ENCODE data around the gene PTPRT. TPM values are rescaled to one million over a fixed set of nuclear protein-coding genes. Genes with fewer than 3 reads are reported as not detected.

The PTPRT gene
- total and polyA plus RNA-seq, 4 donors: 0.14 to 2.8 (median 0.40) TPM

DNA sequence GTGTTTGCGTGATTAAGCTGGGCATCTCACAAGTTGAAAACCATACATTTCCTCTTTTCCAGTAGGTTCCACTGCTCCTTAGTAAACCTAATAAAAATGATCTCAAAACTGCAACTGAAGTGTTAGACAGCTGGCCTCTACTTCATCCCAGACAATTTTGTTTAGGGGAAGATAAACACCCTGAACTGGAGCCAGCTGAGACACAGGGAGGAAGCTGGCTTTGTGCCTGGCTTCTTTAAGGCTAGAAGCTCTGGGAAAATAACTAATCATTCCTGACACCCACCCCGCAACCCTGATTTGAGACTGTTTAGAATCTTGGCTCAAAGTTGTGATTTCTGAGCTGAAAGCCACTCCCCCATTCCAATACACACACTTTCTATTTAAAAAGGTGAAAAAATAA lies 11.6 kb downstream of the PTPRT start:
- no peaks in the 10 kb centered on the region for H3K4me1 ChIP-seq (ENCODE audit: control insufficient read depth in 4 of 4, insufficient read depth in 4 of 4, low read length in 3 of 4)
- TF ChIP-seq HNF4G (IDR thresholded peaks at IDR 0.05): no peak
- TF ChIP-seq FOXA1 (IDR thresholded peaks at IDR 0.05): no peak
- no peak for TF ChIP-seq TAF1 (conservative IDR thresholded peaks at IDR 0.05)
- TF ChIP-seq, protein P1, sequence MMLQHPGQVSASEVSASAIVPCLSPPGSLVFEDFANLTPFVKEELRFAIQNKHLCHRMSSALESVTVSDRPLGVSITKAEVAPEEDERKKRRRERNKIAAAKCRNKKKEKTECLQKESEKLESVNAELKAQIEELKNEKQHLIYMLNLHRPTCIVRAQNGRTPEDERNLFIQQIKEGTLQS (IDR thresholded peaks at IDR 0.05): no peak
- peak; percentile 33 for TF ChIP-seq NR2F2 (IDR thresholded peaks at IDR 0.05)
- TF ChIP-seq RAD21 (IDR thresholded peaks at IDR 0.05): peak in 1 of 2 donors; percentile 20
- no peak for TF ChIP-seq HNF4A (conservative IDR thresholded peaks at IDR 0.05)
- TF ChIP-seq, protein P2, sequence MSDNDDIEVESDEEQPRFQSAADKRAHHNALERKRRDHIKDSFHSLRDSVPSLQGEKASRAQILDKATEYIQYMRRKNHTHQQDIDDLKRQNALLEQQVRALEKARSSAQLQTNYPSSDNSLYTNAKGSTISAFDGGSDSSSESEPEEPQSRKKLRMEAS (IDR thresholded peaks at IDR 0.05): no peak
- TF ChIP-seq GABPA (IDR thresholded peaks at IDR 0.05 in 1 of 2, conservative IDR thresholded peaks at IDR 0.05 in 1 of 2): no peak
- TF ChIP-seq, protein P3, sequence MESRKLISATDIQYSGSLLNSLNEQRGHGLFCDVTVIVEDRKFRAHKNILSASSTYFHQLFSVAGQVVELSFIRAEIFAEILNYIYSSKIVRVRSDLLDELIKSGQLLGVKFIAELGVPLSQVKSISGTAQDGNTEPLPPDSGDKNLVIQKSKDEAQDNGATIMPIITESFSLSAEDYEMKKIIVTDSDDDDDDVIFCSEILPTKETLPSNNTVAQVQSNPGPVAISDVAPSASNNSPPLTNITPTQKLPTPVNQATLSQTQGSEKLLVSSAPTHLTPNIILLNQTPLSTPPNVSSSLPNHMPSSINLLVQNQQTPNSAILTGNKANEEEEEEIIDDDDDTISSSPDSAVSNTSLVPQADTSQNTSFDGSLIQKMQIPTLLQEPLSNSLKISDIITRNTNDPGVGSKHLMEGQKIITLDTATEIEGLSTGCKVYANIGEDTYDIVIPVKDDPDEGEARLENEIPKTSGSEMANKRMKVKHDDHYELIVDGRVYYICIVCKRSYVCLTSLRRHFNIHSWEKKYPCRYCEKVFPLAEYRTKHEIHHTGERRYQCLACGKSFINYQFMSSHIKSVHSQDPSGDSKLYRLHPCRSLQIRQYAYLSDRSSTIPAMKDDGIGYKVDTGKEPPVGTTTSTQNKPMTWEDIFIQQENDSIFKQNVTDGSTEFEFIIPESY (IDR thresholded peaks at IDR 0.05): no peak
- no peak for DNase-seq (ENCODE audit: low spot score)
- H3K27me3 ChIP-seq (ENCODE audit: control insufficient read depth in 4 of 4, insufficient read depth in 4 of 4, low read length in 3 of 4): peaks cover 0 to 9% (median 2%) of the 10 kb centered on the region in 4 donors
- H3K9me3 ChIP-seq (ENCODE audit: control insufficient read depth in 4 of 4, low read length in 3 of 4): no peaks in the 10 kb centered on the region
- 29% methylated on average over 2 of the region's 2 CpGs for WGBS
- no peak overlapping the region for H3K9ac ChIP-seq (ENCODE audit: low read depth in 1 of 2, low read length in 2 of 2)
- no peaks in the 10 kb centered on the region for H3K36me3 ChIP-seq (ENCODE audit: control insufficient read depth in 4 of 4, insufficient read depth in 3 of 4, low read depth in 1 of 4, low read length in 3 of 4)
- no peak overlapping the region for H3K27ac ChIP-seq (ENCODE audit: low read depth in 1 of 2, low read length in 2 of 2)
- H3K4me3 ChIP-seq (ENCODE audit: low read depth in 1 of 3, low read length in 3 of 3): no peak overlapping the region

DNA sequence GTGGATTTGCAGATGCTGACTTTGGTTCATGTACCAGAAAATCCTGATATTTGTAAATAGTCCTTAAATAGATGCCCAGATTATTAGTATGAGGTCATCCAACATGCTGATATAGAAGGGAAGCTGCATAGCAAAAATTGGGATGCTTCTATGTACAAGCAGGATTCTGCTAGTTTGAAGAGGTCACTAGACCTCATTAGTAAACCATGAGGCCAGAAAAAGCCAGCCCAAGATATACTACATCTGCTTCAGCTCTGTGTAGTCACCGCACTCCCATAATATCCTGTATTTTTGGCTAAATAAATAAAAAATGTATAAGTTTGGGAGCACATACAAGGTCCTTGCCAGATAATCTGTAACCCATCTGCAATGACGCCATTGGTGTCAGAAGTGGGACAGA lies 13.0 kb downstream of the PTPRT start:
- H3K4me3 ChIP-seq (ENCODE audit: low read depth in 1 of 3, low read length in 3 of 3): no peak overlapping the region

DNA sequence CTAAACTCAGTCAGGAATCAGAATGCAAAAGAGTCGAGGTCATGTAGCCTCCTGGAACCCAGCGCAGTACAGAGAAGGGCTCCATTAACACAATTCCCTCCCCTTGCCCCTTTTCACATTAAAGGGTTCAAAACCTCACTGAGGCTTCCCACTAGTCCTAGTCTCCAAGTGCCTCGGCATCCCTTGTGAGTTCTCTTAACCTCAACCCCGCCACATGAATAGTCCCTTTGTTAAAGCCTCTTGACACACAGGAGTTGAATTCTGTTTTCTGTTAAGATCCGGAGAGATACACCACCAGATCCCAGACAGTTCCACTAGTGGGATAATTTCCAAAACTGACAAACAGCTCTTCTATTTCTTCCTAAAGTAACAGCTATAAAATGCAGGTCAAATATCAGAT lies 17.8 kb downstream of the PTPRT start:
- 84% methylated on average over 5 of the region's 5 CpGs for WGBS
- TF ChIP-seq RAD21 (IDR thresholded peaks at IDR 0.05): no peak
- no peak for TF ChIP-seq FOXA1 (IDR thresholded peaks at IDR 0.05)
- TF ChIP-seq, protein P4, sequence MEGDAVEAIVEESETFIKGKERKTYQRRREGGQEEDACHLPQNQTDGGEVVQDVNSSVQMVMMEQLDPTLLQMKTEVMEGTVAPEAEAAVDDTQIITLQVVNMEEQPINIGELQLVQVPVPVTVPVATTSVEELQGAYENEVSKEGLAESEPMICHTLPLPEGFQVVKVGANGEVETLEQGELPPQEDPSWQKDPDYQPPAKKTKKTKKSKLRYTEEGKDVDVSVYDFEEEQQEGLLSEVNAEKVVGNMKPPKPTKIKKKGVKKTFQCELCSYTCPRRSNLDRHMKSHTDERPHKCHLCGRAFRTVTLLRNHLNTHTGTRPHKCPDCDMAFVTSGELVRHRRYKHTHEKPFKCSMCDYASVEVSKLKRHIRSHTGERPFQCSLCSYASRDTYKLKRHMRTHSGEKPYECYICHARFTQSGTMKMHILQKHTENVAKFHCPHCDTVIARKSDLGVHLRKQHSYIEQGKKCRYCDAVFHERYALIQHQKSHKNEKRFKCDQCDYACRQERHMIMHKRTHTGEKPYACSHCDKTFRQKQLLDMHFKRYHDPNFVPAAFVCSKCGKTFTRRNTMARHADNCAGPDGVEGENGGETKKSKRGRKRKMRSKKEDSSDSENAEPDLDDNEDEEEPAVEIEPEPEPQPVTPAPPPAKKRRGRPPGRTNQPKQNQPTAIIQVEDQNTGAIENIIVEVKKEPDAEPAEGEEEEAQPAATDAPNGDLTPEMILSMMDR (IDR thresholded peaks at IDR 0.05; ENCODE audit: low read depth, low read length, missing input control): no peak
- no peak for TF ChIP-seq NR2F2 (IDR thresholded peaks at IDR 0.05)
- TF ChIP-seq JUND (IDR thresholded peaks at IDR 0.05): no peak
- TF ChIP-seq HNF4A (conservative IDR thresholded peaks at IDR 0.05): no peak
- TF ChIP-seq, protein P2 (IDR thresholded peaks at IDR 0.05): no peak
- no peak for TF ChIP-seq GABPA (IDR thresholded peaks at IDR 0.05 in 1 of 2, conservative IDR thresholded peaks at IDR 0.05 in 1 of 2)
- TF ChIP-seq, protein P3 (IDR thresholded peaks at IDR 0.05): no peak
- TF ChIP-seq, protein P5, sequence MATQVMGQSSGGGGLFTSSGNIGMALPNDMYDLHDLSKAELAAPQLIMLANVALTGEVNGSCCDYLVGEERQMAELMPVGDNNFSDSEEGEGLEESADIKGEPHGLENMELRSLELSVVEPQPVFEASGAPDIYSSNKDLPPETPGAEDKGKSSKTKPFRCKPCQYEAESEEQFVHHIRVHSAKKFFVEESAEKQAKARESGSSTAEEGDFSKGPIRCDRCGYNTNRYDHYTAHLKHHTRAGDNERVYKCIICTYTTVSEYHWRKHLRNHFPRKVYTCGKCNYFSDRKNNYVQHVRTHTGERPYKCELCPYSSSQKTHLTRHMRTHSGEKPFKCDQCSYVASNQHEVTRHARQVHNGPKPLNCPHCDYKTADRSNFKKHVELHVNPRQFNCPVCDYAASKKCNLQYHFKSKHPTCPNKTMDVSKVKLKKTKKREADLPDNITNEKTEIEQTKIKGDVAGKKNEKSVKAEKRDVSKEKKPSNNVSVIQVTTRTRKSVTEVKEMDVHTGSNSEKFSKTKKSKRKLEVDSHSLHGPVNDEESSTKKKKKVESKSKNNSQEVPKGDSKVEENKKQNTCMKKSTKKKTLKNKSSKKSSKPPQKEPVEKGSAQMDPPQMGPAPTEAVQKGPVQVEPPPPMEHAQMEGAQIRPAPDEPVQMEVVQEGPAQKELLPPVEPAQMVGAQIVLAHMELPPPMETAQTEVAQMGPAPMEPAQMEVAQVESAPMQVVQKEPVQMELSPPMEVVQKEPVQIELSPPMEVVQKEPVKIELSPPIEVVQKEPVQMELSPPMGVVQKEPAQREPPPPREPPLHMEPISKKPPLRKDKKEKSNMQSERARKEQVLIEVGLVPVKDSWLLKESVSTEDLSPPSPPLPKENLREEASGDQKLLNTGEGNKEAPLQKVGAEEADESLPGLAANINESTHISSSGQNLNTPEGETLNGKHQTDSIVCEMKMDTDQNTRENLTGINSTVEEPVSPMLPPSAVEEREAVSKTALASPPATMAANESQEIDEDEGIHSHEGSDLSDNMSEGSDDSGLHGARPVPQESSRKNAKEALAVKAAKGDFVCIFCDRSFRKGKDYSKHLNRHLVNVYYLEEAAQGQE (IDR thresholded peaks at IDR 0.05): no peak
- no peak for TF ChIP-seq RXRA (IDR thresholded peaks at IDR 0.05)
- no peak for TF ChIP-seq SP1 (IDR thresholded peaks at IDR 0.05)
- no peak for TF ChIP-seq TAF1 (conservative IDR thresholded peaks at IDR 0.05)

More for the DNA sequence above, 13.0 kb downstream of the PTPRT start:
- DNase-seq (ENCODE audit: low spot score): no peak
- 70% methylated on average over 2 of the region's 2 CpGs for WGBS
- Histone ChIP-seq H3K27me3 (ENCODE audit: control insufficient read depth in 4 of 4, insufficient read depth in 4 of 4, low read length in 3 of 4) (peaks cover 0 to 9% (median 2%) of the 10 kb centered on the region in 4 donors), H3K4me1 (ENCODE audit: control insufficient read depth in 4 of 4, insufficient read depth in 4 of 4, low read length in 3 of 4) (no peaks in the 10 kb centered on the region), H3K36me3 (ENCODE audit: control insufficient read depth in 4 of 4, insufficient read depth in 3 of 4, low read depth in 1 of 4, low read length in 3 of 4) (no peaks in the 10 kb centered on the region), H3K9me3 (ENCODE audit: control insufficient read depth in 4 of 4, low read length in 3 of 4) (no peaks in the 10 kb centered on the region), H3K27ac (ENCODE audit: low read depth in 1 of 2, low read length in 2 of 2) (no peak overlapping the region), H3K9ac (ENCODE audit: low read depth in 1 of 2, low read length in 2 of 2) (no peak overlapping the region)
- TF ChIP-seq HNF4G (IDR thresholded peaks at IDR 0.05): no peak
- TF ChIP-seq NR2F2 (IDR thresholded peaks at IDR 0.05): peak; percentile 22

More for the DNA sequence above, 17.8 kb downstream of the PTPRT start:
- no peak overlapping the region for H3K27ac ChIP-seq (ENCODE audit: low read depth in 1 of 2, low read length in 2 of 2)
- DNase-seq (ENCODE audit: low spot score): no peak
- H3K4me1 ChIP-seq (ENCODE audit: control insufficient read depth in 4 of 4, insufficient read depth in 4 of 4, low read length in 3 of 4): no peaks in the 10 kb centered on the region
- peaks cover 0 to 2% (median under 1%) of the 10 kb centered on the region in 4 donors for H3K27me3 ChIP-seq (ENCODE audit: control insufficient read depth in 4 of 4, insufficient read depth in 4 of 4, low read length in 3 of 4)
- no peak overlapping the region for H3K9ac ChIP-seq (ENCODE audit: low read depth in 1 of 2, low read length in 2 of 2)
- no peaks in the 10 kb centered on the region for H3K9me3 ChIP-seq (ENCODE audit: control insufficient read depth in 4 of 4, low read length in 3 of 4)
- H3K4me3 ChIP-seq (ENCODE audit: low read depth in 1 of 3, low read length in 3 of 3): no peak overlapping the region
- H3K36me3 ChIP-seq (ENCODE audit: control insufficient read depth in 4 of 4, insufficient read depth in 3 of 4, low read depth in 1 of 4, low read length in 3 of 4): no peaks in the 10 kb centered on the region

All from liver (tissue), 9 donors.